Measurements from ENCODE around the gene WFDC1. TPM values are rescaled to one million over a fixed set of nuclear protein-coding genes. Genes with fewer than 3 reads are reported as not detected.

WFDC1 gene
- total RNA-seq, 1 donor from 2014 or later = 3.0 TPM

- Mint-ChIP-seq H3K27ac (no peak overlapping the region), H3K27me3 (ENCODE audit: low read depth) (peaks cover 26% of the 10 kb centered on the region), H3K4me1 (peaks cover 34% of the 10 kb centered on the region), H3K4me3 (no peak overlapping the region), H3K9me3 (no peaks in the 10 kb centered on the region), H3K36me3 (no peaks in the 10 kb centered on the region)
- TF ChIP-seq CTCF (IDR thresholded peaks at IDR 0.05; ENCODE audit: unreplicated experiment) = no peak
- DNase-seq (ENCODE audit: low spot score in 2 of 2, unreplicated experiment in 2 of 2) = no peak
Measured at GRCh38 chr16:84299734-84300440, 5.2 kb downstream of the WFDC1 start.

GRCh38 chr16:84302111-84302954, 7.7 kb downstream of the WFDC1 start:
- Mint-ChIP-seq H3K27ac (peak overlapping the region; percentile 84), H3K4me3 (no peak overlapping the region), H3K4me1 (peaks cover 22% of the 10 kb centered on the region), H3K27me3 (ENCODE audit: low read depth) (peaks cover 11% of the 10 kb centered on the region), H3K9me3 (no peaks in the 10 kb centered on the region), H3K36me3 (no peaks in the 10 kb centered on the region)
- TF ChIP-seq CTCF (IDR thresholded peaks at IDR 0.05; ENCODE audit: unreplicated experiment) = no peak
- DNase-seq (ENCODE audit: low spot score in 2 of 2, unreplicated experiment in 2 of 2) = no peak

GRCh38 chr16:84303023-84303422, 8.3 kb downstream of the WFDC1 start:
- no peak for TF ChIP-seq CTCF (IDR thresholded peaks at IDR 0.05; ENCODE audit: unreplicated experiment)
- Mint-ChIP-seq H3K9me3 (no peaks in the 10 kb centered on the region), H3K4me3 (no peak overlapping the region), H3K4me1 (peaks cover 25% of the 10 kb centered on the region), H3K27ac (peak overlapping the region; percentile 84), H3K27me3 (ENCODE audit: low read depth) (peaks cover 11% of the 10 kb centered on the region), H3K36me3 (no peaks in the 10 kb centered on the region)
- no peak for DNase-seq (ENCODE audit: low spot score in 2 of 2, unreplicated experiment in 2 of 2)

GRCh38 chr16:84303516-84303915, 8.8 kb downstream of the WFDC1 start:
- peak overlapping the region; percentile 84 for H3K27ac Mint-ChIP-seq
- no peak overlapping the region for H3K4me3 Mint-ChIP-seq
- H3K27me3 Mint-ChIP-seq (ENCODE audit: low read depth) = peaks cover 11% of the 10 kb centered on the region
- DNase-seq (ENCODE audit: low spot score in 2 of 2, unreplicated experiment in 2 of 2) = no peak
- H3K36me3 Mint-ChIP-seq = no peaks in the 10 kb centered on the region
- no peaks in the 10 kb centered on the region for H3K9me3 Mint-ChIP-seq
- peaks cover 27% of the 10 kb centered on the region for H3K4me1 Mint-ChIP-seq
- no peak for TF ChIP-seq CTCF (IDR thresholded peaks at IDR 0.05; ENCODE audit: unreplicated experiment)

- no peak overlapping the region for H3K4me3 Mint-ChIP-seq
- no peaks in the 10 kb centered on the region for H3K36me3 Mint-ChIP-seq
- no peak for TF ChIP-seq CTCF (IDR thresholded peaks at IDR 0.05; ENCODE audit: unreplicated experiment)
- H3K9me3 Mint-ChIP-seq = no peaks in the 10 kb centered on the region
- peaks cover 20% of the 10 kb centered on the region for H3K27me3 Mint-ChIP-seq (ENCODE audit: low read depth)
- H3K4me1 Mint-ChIP-seq = peaks cover 23% of the 10 kb centered on the region
- DNase-seq (ENCODE audit: low spot score in 2 of 2, unreplicated experiment in 2 of 2) = no peak
- no peak overlapping the region for H3K27ac Mint-ChIP-seq
Measured at GRCh38 chr16:84306564-84306963, 11.9 kb downstream of the WFDC1 start.

Measured in mesothelial cell of epicardium (in vitro differentiated cells).